Testis (tissue), 3 donors: Measurements from ENCODE around the gene VPS37C. TPM values are rescaled to one million over a fixed set of nuclear protein-coding genes. Genes with fewer than 3 reads are reported as not detected.

Experiments
- DNase-seq: peaks from one replicate; pipeline ENCODE4 v3.0.0-alpha.2; 2019
- H3K27ac ChIP-seq, 2 donors: fragments of 200-600 bp; sonication (generic); one replicate each; pipeline ENCODE4 v1.5.1; 2019
- H3K27me3 ChIP-seq: fragments of 200-600 bp; sonication (generic); one replicate; pipeline ENCODE4 v1.5.1; 2019
- H3K36me3 ChIP-seq: fragments of 200-600 bp; sonication (generic); one replicate; pipeline ENCODE4 v1.5.1; 2017; ENCODE audit warnings: low read depth; ENCODE audit errors: missing control alignments
- H3K4me1 ChIP-seq: fragments of 200-600 bp; sonication (generic); one replicate; pipeline ENCODE4 v1.5.1; 2019
- H3K4me3 ChIP-seq, 2 donors: fragments of 200-600 bp; sonication (generic); one replicate each; pipeline ENCODE4 v1.5.1; 2017 to 2019
- H3K9me3 ChIP-seq: fragments of 200-600 bp; sonication (generic); one replicate; pipeline ENCODE4 v1.5.1; 2017
- POLR2A ChIP-seq: fragments of 450-650 bp; IDR thresholded peaks from one replicate; pipeline ENCODE4 v1.6.1; 2017; ENCODE audit warnings: antibody characterized with exemption, mild to moderate bottlenecking, moderate library complexity
- WGBS, 2 donors: methylation state at CpG; one replicate each; pipeline ENCODE4 v1.1.5; 2018; 5-methylcytosine and 5-hydroxymethylcytosine counted together
- intact Hi-C: fragments of 100-400 bp; cut with DNase I; formaldehyde crosslinking; loops from one replicate; pipeline ENCODE4 v1.15.1; 2023; ENCODE audit warnings: low total_unique reads
- polyA plus RNA-seq: library from polyadenylated mRNA; stranded (reverse); fragments of 350-450 nt; fragmentation: Illumina TruSeq; extraction: RNeasy Lipid Tissue Mini Kit (QIAGEN cat#74804); gene quantifications from one replicate; pipeline ENCODE4 v1.2.3, GENCODE V29; 2014; ENCODE audit warnings: low read depth, low replicate concordance; ENCODE audit not compliant: insufficient read depth
- total RNA-seq, 2 donors: library from RNA; depleted of rRNA; stranded (reverse); fragments of >200 nt; gene quantifications; one replicate each; pipeline ENCODE4 v1.2.3, GENCODE V29; 2016
- TF ChIP-seq, protein P1 (sequence below), 3 experiments: fragments of 450-650 bp in 2 of 3; fragments of 200-600 bp in 1 of 3; sonication (generic) in 1 of 3; IDR thresholded peaks; one replicate each; pipeline ENCODE4 v1.5.1; 2016 to 2019; ENCODE audit warnings: antibody characterized with exemption in 3 of 3, mild to moderate bottlenecking in 2 of 3, moderate library complexity in 1 of 3

VPS37C gene
- total and polyA plus RNA-seq, 3 donors from 2014 or later: 29.1 to 36.9 (median 31.0) TPM

GRCh38 chr11:61158691-61159381 lies 2.4 kb downstream of the VPS37C start:
- H3K4me3 ChIP-seq: no peak overlapping the region

DNA sequence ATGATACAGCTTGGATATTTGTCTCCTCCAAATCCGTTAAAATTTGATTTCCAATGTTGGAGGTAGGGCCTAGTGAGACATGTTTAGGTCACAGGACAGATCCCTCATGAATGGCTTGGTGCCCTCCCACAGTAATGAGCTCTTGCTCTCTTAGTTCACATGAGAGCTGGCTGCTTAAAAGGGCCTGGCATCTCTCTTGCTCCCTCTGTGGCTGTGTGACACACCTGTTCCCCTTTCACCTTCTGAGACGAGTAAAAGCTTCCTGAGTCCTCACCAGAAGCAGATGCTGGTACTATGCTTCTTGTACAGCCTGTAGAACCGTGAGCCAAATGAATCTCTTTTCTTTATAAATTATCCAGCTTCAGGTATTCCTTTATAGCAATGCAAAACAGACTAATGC lies 3.5 kb downstream of the VPS37C start:
- H3K9me3 ChIP-seq: no peaks in the 10 kb centered on the region
- H3K27me3 ChIP-seq: no peaks in the 10 kb centered on the region
- TF ChIP-seq, protein P1, sequence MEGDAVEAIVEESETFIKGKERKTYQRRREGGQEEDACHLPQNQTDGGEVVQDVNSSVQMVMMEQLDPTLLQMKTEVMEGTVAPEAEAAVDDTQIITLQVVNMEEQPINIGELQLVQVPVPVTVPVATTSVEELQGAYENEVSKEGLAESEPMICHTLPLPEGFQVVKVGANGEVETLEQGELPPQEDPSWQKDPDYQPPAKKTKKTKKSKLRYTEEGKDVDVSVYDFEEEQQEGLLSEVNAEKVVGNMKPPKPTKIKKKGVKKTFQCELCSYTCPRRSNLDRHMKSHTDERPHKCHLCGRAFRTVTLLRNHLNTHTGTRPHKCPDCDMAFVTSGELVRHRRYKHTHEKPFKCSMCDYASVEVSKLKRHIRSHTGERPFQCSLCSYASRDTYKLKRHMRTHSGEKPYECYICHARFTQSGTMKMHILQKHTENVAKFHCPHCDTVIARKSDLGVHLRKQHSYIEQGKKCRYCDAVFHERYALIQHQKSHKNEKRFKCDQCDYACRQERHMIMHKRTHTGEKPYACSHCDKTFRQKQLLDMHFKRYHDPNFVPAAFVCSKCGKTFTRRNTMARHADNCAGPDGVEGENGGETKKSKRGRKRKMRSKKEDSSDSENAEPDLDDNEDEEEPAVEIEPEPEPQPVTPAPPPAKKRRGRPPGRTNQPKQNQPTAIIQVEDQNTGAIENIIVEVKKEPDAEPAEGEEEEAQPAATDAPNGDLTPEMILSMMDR (IDR thresholded peaks at IDR 0.05): no peak
- no peak for TF ChIP-seq POLR2A
- peaks cover 30% of the 10 kb centered on the region for H3K4me1 ChIP-seq
- H3K36me3 ChIP-seq: no peaks in the 10 kb centered on the region
- no peak overlapping the region for H3K4me3 ChIP-seq
- no peak for DNase-seq
- peak overlapping the region in 1 of 2 donors; percentile 99 for H3K27ac ChIP-seq
- 77 to 83% methylated on average over 3 of the region's 3 CpGs for WGBS, 2 donors
- intact Hi-C loops: no loop called here

More at GRCh38 chr11:61158691-61159381, 2.4 kb downstream of the VPS37C start:
- TF ChIP-seq, protein P1 (IDR thresholded peaks at IDR 0.05): no peak
- intact Hi-C loops: no loop called here
- H3K4me1 ChIP-seq: peaks cover 27% of the 10 kb centered on the region
- H3K27me3 ChIP-seq: no peaks in the 10 kb centered on the region
- no peaks in the 10 kb centered on the region for H3K36me3 ChIP-seq
- WGBS, 2 donors: 17 to 34% methylated on average over 3 of the region's 3 CpGs
- no peak for DNase-seq
- no peaks in the 10 kb centered on the region for H3K9me3 ChIP-seq
- H3K27ac ChIP-seq: peak overlapping the region; percentile 56 to 99

DNA sequence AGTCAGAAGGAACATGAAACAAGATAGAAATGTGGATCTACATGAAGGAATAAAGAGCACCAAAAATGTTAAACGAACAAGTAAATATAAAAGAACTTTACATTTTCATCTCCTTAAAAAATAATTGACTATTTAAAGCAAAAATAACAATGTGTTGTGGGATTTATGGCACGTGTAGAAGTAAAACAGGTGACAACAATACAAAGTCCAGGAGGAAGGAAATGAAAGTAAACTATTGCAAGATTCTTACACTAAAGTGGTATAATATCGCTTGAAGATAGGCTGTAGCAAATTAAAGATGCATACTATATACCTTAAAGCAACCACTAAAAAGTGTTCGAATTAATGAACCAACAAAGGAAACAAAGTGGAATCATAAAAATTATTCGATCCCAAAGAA lies 5.5 kb downstream of the VPS37C start:
- peaks cover 39% of the 10 kb centered on the region for H3K4me1 ChIP-seq
- no peak for DNase-seq
- no peaks in the 10 kb centered on the region for H3K27me3 ChIP-seq
- no peaks in the 10 kb centered on the region for H3K36me3 ChIP-seq
- no peaks in the 10 kb centered on the region for H3K9me3 ChIP-seq
- TF ChIP-seq, protein P1 (IDR thresholded peaks at IDR 0.05): no peak
- TF ChIP-seq POLR2A: no peak
- H3K27ac ChIP-seq: no peak overlapping the region
- no peak overlapping the region for H3K4me3 ChIP-seq
- 88 to 95% methylated on average over 5 of the region's 5 CpGs for WGBS, 2 donors
- intact Hi-C loops: no loop called here

- H3K9me3 ChIP-seq: no peaks in the 10 kb centered on the region
- no peaks in the 10 kb centered on the region for H3K36me3 ChIP-seq
- DNase-seq: no peak
- peaks cover 40% of the 10 kb centered on the region for H3K4me1 ChIP-seq
- intact Hi-C loops: no loop called here
- TF ChIP-seq POLR2A: no peak
- TF ChIP-seq, protein P1 (IDR thresholded peaks at IDR 0.05): no peak
- H3K4me3 ChIP-seq: no peak overlapping the region
- 92 to 100% methylated on average over 1 of the region's 1 CpG for WGBS, 2 donors
- no peaks in the 10 kb centered on the region for H3K27me3 ChIP-seq
- H3K27ac ChIP-seq: no peak overlapping the region
Measured at GRCh38 chr11:61155312-61155711, 5.9 kb downstream of the VPS37C start.

GRCh38 chr11:61154528-61154927 lies 6.7 kb downstream of the VPS37C start:
- H3K36me3 ChIP-seq: no peaks in the 10 kb centered on the region
- no peak overlapping the region for H3K4me3 ChIP-seq
- peak overlapping the region in 1 of 2 donors; percentile 84 for H3K27ac ChIP-seq
- no peaks in the 10 kb centered on the region for H3K27me3 ChIP-seq
- no peaks in the 10 kb centered on the region for H3K9me3 ChIP-seq
- TF ChIP-seq POLR2A: no peak
- TF ChIP-seq, protein P1 (IDR thresholded peaks at IDR 0.05): no peak
- 83 to 97% methylated on average over 4 of the region's 4 CpGs for WGBS, 2 donors
- peaks cover 44% of the 10 kb centered on the region for H3K4me1 ChIP-seq
- DNase-seq: no peak
- intact Hi-C loops: no loop called here
